ENCODE measurements around the gene CCL26.
"Not testable (repeated sequence)": the region's sequence is repeated elsewhere in the genome, so short reads cannot be mapped to it uniquely, and the experiment has no call there.

- TF ChIP-seq, protein P1, sequence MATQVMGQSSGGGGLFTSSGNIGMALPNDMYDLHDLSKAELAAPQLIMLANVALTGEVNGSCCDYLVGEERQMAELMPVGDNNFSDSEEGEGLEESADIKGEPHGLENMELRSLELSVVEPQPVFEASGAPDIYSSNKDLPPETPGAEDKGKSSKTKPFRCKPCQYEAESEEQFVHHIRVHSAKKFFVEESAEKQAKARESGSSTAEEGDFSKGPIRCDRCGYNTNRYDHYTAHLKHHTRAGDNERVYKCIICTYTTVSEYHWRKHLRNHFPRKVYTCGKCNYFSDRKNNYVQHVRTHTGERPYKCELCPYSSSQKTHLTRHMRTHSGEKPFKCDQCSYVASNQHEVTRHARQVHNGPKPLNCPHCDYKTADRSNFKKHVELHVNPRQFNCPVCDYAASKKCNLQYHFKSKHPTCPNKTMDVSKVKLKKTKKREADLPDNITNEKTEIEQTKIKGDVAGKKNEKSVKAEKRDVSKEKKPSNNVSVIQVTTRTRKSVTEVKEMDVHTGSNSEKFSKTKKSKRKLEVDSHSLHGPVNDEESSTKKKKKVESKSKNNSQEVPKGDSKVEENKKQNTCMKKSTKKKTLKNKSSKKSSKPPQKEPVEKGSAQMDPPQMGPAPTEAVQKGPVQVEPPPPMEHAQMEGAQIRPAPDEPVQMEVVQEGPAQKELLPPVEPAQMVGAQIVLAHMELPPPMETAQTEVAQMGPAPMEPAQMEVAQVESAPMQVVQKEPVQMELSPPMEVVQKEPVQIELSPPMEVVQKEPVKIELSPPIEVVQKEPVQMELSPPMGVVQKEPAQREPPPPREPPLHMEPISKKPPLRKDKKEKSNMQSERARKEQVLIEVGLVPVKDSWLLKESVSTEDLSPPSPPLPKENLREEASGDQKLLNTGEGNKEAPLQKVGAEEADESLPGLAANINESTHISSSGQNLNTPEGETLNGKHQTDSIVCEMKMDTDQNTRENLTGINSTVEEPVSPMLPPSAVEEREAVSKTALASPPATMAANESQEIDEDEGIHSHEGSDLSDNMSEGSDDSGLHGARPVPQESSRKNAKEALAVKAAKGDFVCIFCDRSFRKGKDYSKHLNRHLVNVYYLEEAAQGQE (IDR thresholded peaks at IDR 0.05; ENCODE audit: unreplicated experiment), result not testable (repeated sequence)
- not testable (repeated sequence) for TF ChIP-seq STAT1 (IDR thresholded peaks at IDR 0.05; ENCODE audit: unreplicated experiment); CTCF (conservative IDR thresholded peaks at IDR 0.05; ENCODE audit: low read depth in 2 of 2); POLR2AphosphoS5 (IDR thresholded peaks at IDR 0.05; ENCODE audit: low read depth); CREB1 (CRISPR knock-in tag; IDR thresholded peaks at IDR 0.05; ENCODE audit: low read depth); EZH2 (IDR thresholded peaks at IDR 0.05; ENCODE audit: low read depth, unreplicated experiment); ZNF331 (CRISPR knock-in tag; IDR thresholded peaks at IDR 0.05; ENCODE audit: low read depth); JUNB (IDR thresholded peaks at IDR 0.05; ENCODE audit: unreplicated experiment); ZNF462 (CRISPR knock-in tag; IDR thresholded peaks at IDR 0.05)
Measured at GRCh38 chr7:75773958-75774357, 1.9 kb upstream of the CCL26 start.

Measured in GM23338 (cell line).